Retinal pigment epithelial cell (primary cell): ENCODE results near the gene PBX3.

Experiments used
- DNase-seq: peaks from one replicate; pipeline ENCODE4 v3.0.0-alpha.2; 2010; ENCODE audit warnings: low read depth
- H3K4me3 ChIP-seq: 2 replicates; pipeline ENCODE4 v1.5.1; 2011; ENCODE audit warnings: mild to moderate bottlenecking, low read length, control low read depth, moderate library complexity
- TF ChIP-seq, protein P1 (sequence below): conservative IDR thresholded peaks from 2 replicates; pipeline ENCODE4 v1.5.1; 2011; ENCODE audit warnings: low read depth, low read length, control low read depth, inconsistent platforms

The PBX3 gene

GRCh38 chr9:125985998-125986655, 239.0 kb downstream of the PBX3 start:
- H3K4me3 ChIP-seq = no peak overlapping the region
- TF ChIP-seq, protein P1, sequence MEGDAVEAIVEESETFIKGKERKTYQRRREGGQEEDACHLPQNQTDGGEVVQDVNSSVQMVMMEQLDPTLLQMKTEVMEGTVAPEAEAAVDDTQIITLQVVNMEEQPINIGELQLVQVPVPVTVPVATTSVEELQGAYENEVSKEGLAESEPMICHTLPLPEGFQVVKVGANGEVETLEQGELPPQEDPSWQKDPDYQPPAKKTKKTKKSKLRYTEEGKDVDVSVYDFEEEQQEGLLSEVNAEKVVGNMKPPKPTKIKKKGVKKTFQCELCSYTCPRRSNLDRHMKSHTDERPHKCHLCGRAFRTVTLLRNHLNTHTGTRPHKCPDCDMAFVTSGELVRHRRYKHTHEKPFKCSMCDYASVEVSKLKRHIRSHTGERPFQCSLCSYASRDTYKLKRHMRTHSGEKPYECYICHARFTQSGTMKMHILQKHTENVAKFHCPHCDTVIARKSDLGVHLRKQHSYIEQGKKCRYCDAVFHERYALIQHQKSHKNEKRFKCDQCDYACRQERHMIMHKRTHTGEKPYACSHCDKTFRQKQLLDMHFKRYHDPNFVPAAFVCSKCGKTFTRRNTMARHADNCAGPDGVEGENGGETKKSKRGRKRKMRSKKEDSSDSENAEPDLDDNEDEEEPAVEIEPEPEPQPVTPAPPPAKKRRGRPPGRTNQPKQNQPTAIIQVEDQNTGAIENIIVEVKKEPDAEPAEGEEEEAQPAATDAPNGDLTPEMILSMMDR = no peak
- no peak for DNase-seq

- H3K4me3 ChIP-seq = no peak overlapping the region
- no peak for DNase-seq
Observed at GRCh38 chr9:125986966-125987365, 239.8 kb downstream of the PBX3 start.

GRCh38 chr9:125987420-125987819, 240.2 kb downstream of the PBX3 start:
- H3K4me3 ChIP-seq = no peak overlapping the region
- no peak for DNase-seq
- TF ChIP-seq, protein P1 = no peak

More at GRCh38 chr9:125986966-125987365, 239.8 kb downstream of the PBX3 start:
- TF ChIP-seq, protein P1 = no peak

DNA sequence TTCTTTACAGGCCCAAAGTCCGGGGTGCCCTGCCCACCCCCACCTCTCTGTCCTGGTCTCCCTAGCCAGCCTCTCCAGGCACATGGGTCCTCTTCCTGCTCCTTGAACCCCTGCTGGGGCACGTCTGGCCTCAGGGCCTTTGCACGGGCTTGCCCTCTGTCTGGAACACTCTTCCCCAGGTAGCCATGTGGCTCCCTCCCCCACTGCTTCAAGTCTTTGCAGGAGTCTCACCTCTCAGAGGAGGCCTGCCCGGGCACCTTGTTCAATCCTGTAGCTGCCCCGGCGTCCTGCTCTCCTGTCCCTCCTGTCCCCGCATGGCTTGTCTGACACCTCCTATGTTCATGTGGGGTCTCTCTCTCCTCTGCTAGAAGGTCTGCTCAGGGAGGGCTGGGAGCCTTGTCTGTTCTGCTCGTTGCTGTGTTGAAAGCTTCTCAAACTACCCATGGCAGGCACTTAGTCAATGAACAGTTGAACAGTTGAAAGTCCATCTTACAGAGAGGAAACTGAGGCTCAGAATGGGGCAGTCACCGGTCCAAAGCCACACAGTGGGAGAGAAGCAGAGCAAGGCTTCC, 241.4 kb downstream of the PBX3 start:
- TF ChIP-seq, protein P1 = no peak
- H3K4me3 ChIP-seq = no peak overlapping the region
- no peak for DNase-seq

GRCh38 chr9:125989090-125989501, 241.9 kb downstream of the PBX3 start:
- TF ChIP-seq, protein P1 = no peak
- no peak overlapping the region for H3K4me3 ChIP-seq
- DNase-seq = no peak

DNA sequence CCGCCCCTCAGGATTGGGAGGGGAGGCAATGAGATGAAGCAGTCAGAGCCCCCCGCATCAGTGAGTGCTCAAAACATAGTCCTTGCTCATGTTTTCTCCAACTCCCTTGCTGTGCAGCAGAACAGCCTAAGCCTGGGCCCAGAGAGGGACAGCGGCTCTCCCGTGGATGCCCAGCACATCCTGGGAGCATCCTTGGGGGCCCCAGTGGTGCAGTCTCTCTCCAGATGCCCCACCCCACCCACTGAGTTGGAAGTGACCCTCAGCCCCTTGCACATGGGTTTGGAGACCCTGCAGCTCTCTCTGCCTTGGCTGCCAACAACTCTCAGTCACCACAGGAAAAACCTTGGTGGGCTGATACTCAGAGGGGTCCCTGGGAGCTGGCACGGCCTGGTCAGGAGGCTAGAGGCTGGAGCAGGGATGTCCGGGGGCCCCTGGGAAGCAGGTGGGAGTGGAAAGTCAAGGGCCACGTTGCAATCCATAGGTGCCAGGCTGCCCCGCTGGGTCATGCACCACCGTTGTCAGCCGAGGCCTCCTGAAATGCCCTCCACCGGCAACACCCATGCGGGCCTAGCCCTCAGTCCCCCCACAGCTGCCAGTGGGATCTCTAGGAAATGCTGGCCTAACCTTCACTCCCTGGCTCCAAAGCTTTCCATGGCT, 242.5 kb downstream of the PBX3 start:
- DNase-seq = no peak
- TF ChIP-seq, protein P1 = no peak
- H3K4me3 ChIP-seq = no peak overlapping the region
